GM12873 (cell line): ENCODE measurements around the gene CRISPLD2.

Source experiments
- TF ChIP-seq, protein P1 (sequence below): IDR thresholded peaks from 2 replicates; pipeline ENCODE4 v1.5.1; 2012; ENCODE audit warnings: low read depth, mild to moderate bottlenecking, moderate library complexity, low read length, control low read depth; ENCODE audit not compliant: insufficient read depth; ENCODE audit errors: missing control alignments

CRISPLD2 gene

DNA sequence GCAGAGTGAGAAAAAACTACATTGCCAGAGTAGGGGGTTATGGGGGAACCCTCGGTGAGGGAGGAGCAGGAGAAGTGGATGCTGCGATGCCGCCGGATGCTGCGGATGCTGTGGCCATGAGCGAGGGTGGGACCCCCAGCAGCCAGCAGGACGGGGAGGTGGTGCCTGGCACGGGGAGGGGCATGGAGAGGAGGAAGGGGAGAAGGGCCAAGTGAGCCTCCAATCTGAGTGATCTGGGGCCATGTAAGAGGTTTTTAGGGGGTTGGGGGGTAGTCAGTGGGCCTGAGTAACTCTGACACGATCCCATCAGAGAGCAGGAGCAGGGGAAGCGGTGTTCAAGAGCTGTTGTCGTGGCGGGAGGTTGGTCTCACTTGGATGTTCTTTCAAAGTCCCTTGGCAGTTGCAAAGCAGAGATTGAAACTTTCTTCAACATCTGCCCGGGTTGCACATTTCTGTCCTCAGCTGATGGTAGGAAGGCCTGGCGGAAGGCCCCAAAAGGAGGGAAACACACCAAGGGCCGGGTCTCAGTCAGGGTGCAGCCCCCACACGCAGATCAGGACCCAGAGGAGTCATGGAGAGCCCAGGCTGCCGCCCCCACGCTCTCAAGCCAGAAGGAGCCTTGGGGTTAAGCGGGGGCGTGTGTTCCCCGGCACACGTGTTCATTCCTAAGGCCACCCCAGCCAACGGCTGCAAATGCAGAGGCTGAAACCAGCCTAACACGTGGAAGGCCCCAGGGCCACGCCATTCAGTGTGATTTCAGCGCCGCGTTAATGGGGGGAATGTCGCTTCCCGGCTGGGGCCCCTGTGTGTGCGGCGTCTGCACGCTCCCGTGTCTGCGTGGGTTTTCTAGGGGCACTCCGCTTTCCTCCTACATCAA is 109.9 kb downstream of the CRISPLD2 start:
- TF ChIP-seq, protein P1, sequence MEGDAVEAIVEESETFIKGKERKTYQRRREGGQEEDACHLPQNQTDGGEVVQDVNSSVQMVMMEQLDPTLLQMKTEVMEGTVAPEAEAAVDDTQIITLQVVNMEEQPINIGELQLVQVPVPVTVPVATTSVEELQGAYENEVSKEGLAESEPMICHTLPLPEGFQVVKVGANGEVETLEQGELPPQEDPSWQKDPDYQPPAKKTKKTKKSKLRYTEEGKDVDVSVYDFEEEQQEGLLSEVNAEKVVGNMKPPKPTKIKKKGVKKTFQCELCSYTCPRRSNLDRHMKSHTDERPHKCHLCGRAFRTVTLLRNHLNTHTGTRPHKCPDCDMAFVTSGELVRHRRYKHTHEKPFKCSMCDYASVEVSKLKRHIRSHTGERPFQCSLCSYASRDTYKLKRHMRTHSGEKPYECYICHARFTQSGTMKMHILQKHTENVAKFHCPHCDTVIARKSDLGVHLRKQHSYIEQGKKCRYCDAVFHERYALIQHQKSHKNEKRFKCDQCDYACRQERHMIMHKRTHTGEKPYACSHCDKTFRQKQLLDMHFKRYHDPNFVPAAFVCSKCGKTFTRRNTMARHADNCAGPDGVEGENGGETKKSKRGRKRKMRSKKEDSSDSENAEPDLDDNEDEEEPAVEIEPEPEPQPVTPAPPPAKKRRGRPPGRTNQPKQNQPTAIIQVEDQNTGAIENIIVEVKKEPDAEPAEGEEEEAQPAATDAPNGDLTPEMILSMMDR = no peak

DNA sequence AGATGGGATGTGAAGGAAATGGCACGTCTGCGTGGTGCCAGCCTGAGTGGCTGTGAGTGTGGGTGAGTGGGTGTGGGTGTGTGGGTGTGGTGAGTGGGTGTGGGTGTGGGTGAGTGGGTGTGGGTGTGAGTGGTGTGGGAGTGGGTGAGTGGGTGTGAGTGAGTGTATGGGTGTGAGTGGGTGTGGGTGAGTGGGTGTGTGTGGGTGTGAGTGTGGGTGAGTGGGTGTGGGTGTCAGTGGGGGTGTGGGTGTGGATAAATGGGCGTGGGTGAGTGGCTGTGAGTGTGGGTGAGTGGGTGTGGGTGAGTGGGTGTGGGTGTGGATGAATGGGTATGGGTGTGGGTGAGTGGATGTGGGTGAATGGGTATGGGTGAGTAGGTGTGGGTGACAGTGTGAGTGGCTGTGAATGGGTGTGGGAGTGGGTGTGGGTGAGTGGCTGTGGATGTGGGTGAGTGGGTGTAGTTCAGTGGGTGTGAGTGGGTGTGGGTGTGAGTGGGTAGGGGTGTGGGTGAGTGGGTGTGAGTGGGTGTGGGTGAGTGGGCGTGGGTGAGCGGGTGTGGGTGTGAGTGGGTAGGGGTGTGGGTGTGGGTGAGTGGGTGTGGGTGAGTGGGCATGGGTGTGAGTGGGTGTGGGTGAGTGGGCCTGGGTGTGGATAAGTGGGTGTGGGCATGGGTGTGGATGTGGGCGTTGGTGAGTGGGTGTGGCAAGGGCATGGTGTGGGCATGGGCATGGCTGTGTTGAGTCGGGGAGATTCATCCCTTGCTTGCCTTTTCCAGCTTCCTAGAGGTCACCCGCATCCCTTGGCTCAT is 110.7 kb downstream of the CRISPLD2 start:
- TF ChIP-seq, protein P1 = no peak

DNA sequence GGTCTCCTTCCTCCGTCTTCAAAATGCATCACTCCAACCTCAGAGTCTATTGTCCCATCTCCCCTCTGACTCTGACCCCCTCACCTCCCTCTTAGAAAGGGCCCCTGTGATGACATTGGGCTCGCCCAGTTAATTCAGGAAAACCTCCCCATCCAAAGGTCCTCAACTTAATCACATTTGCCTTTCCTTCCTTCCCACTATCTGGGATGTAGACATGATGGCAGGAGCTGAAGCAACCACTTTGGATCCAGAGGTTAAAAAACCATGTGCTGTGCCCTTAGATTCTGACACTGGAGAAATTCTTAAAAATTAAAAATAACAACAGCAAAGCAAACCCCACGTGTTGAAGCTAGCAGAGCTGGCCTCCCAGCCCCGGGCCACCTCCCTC is 111.3 kb downstream of the CRISPLD2 start:
- TF ChIP-seq, protein P1 = no peak

DNA sequence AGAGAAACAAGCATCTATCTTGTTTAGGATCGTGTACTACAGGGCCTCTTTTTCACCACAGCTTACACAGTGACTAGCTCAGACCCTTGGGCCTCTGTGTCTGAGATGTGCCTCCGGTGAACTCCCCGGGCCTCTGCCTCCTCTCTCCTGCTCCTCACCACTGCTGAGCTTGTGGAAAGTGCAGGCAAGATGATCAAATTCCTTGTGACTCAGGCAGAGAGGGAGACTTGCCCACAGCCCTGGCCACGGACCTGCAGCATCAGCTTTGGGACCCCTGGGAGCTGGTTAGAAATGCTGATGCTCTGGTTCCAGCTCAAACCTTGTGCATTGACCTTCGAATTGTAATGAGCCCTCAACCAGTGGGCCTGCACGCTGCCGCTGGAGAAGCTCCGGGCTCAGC is 111.7 kb downstream of the CRISPLD2 start:
- TF ChIP-seq, protein P1 = no peak

DNA sequence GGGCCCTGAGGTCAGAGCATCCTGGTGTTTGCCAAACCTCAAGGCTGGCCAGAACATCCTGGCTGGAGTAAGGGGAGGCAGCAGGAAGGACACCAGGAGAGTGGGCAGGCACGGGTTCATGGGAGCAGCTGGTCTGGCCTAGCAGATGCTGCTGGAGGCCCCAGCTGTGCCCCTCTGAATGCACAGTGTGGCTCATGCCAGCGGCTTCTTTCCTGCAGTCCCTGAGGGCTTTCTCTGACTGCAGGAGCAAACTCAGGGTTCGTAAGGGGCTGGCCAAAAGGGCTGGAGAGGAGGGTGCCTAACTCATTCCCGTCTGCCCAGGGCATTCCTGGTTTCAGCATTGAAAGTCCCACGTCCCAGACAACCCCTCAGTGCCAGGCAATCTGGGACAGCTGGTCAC is 112.9 kb downstream of the CRISPLD2 start:
- TF ChIP-seq, protein P1 = no peak

DNA sequence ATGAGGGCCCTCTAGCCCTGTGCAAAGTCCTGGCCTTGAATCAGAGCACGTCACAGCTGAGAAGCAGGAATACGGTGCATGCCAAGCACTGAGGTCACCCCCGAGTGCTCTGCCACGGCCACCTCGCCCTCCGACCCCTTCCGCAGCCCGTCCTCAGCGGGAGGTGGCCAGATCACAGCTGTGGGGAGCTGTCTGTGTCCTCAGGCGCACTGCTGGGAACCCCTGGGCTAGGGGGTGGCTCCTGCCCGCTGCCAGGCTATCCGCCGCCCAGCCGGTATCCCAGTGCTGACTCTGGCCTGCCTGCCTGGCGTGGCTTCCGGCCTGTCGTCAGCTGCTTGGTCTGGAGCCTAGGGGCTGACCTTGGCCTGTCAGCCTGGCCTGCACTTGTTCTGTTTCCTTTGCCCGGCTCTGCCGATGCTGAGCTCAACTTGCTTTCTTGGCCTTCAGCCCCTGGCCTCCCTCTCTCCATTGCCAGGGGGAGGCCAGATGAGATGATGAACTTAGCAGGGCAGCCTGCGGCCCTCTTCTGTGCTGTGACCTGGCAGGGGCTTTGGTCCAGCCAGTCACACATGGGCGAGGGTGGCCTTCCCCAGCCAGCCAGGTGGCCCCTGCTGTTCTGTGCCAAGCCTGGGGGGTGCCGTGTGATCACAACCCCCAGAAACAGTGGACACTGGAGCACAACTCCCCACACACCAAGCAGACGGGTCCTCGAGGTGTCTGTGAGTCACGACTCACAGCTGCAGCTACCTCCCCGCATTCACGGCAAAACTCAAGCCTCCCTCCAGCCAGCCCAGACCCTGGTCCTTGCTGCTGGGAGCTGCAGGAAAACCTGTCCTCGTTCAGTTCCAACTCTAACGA is 114.2 kb downstream of the CRISPLD2 start:
- TF ChIP-seq, protein P1 = no peak
